Panc1 (cell line): ENCODE results near the gene STEAP2. TPM values are rescaled to one million over a fixed set of nuclear protein-coding genes. Genes with fewer than 3 reads are reported as not detected.

Experiments
- ATAC-seq: fragments of 200-7000 bp; cut with Tn5 transposase; 2 replicates; pipeline ENCODE4 v1.9.1; 2020; ENCODE audit warnings: mild to moderate bottlenecking, moderate library complexity
- BruUV-seq: library from RNA; stranded (reverse); fragments of 400-500 nt; replicated peaks from 2 replicates; lab custom pipeline; 2021; lab: Mats Ljungman, UMichigan
- CTCF ChIA-PET: fragments of 300-600 bp; sonication (Branson Sonifier 250); formaldehyde crosslinking; loops from one replicate; lab custom pipeline; 2022; ENCODE audit warnings: antibody characterized with exemption; lab: Charles Lee
- POLR2A ChIA-PET: fragments of 300-600 bp; sonication (Branson Sonifier 250); formaldehyde crosslinking; loops from one replicate; lab custom pipeline; 2022; ENCODE audit warnings: antibody characterized with exemption; lab: Charles Lee
- DNase-seq: peaks from one replicate; pipeline ENCODE4 v3.0.0-alpha.2; 2010; ENCODE audit warnings: low read depth, low spot score
- H3K27ac ChIP-seq: 2 replicates; pipeline ENCODE4 v1.5.1; 2011; ENCODE audit warnings: mild to moderate bottlenecking, low read length, inconsistent platforms
- H3K27me3 ChIP-seq: fragments of 200-500 bp; sonication (Bioruptor generic); 2 replicates; pipeline ENCODE4 v1.6.0; 2014; ENCODE audit warnings: low read length, inconsistent platforms; ENCODE audit not compliant: control insufficient read depth, insufficient read depth
- H3K36me3 ChIP-seq: fragments of 200-500 bp; sonication (Bioruptor generic); 2 replicates; pipeline ENCODE4 v1.5.1; 2014; ENCODE audit warnings: inconsistent platforms, mild to moderate bottlenecking, low read length, moderate library complexity; ENCODE audit not compliant: control insufficient read depth, insufficient read depth
- H3K4me1 ChIP-seq: 2 replicates; pipeline ENCODE4 v1.5.1; 2011; ENCODE audit warnings: inconsistent platforms, mild to moderate bottlenecking, low read length, moderate library complexity; ENCODE audit not compliant: control insufficient read depth, insufficient read depth
- H3K4me3 ChIP-seq, 2 experiments: 2 replicates each; pipeline ENCODE4 v1.5.1; 2011 to 2012; ENCODE audit warnings: low read depth in 2 of 2, low read length in 2 of 2, mild to moderate bottlenecking in 2 of 2, inconsistent platforms in 1 of 2, moderate library complexity in 1 of 2
- H3K9me3 ChIP-seq: fragments of 200-500 bp; sonication (Bioruptor generic); 2 replicates; pipeline ENCODE4 v1.5.1; 2014; ENCODE audit warnings: low read depth, mild to moderate bottlenecking, inconsistent platforms, low read length, moderate library complexity; ENCODE audit not compliant: control insufficient read depth, insufficient read depth
- POLR2AphosphoS5 ChIP-seq: IDR thresholded peaks from 2 replicates; pipeline ENCODE4 v1.6.1; 2012; ENCODE audit warnings: mild to moderate bottlenecking, low read depth, low read length, moderate library complexity
- SIN3A ChIP-seq: IDR thresholded peaks from 2 replicates; pipeline ENCODE4 v1.6.1; 2012; ENCODE audit warnings: low read depth, mild to moderate bottlenecking, low read length, moderate library complexity, borderline replicate concordance; ENCODE audit not compliant: insufficient read depth
- TCF7L2 ChIP-seq: IDR thresholded peaks from 2 replicates; pipeline ENCODE4 v1.6.1; 2011; ENCODE audit warnings: mild to moderate bottlenecking, low read depth, low read length, inconsistent platforms
- in situ Hi-C: cut with HindIII; loops from 2 replicates; pipeline ENCODE4 v1.10.0; 2016; ENCODE audit warnings: low sequenced_read_pairs, low pct_unique_long_range_greater_than_20kb
- intact Hi-C: fragments of 100-400 bp; cut with micrococcal nuclease; formaldehyde crosslinking; loops from one replicate; pipeline ENCODE4 v1.10.0; 2022; ENCODE audit not compliant: unreplicated experiment
- total RNA-seq: library from RNA; stranded (reverse); gene quantifications from one replicate; pipeline ENCODE4 v1.2.1, GENCODE V29; 2021; ENCODE audit not compliant: unreplicated experiment
- TF ChIP-seq, protein P1 (sequence below), 2 experiments: IDR thresholded peaks; 2 replicates each; pipeline ENCODE4 v1.6.1; 2011 to 2012; ENCODE audit warnings: low read depth in 2 of 2, control low read depth in 1 of 2, low read length in 1 of 2, mild to moderate bottlenecking in 1 of 2, moderate library complexity in 1 of 2; ENCODE audit not compliant: insufficient read depth in 1 of 2
- TF ChIP-seq, protein P2 (sequence below): fragments of 450-650 bp; IDR thresholded peaks from 2 replicates; pipeline ENCODE4 v1.5.1; 2017; ENCODE audit warnings: mild to moderate bottlenecking

The STEAP2 gene
- total RNA-seq, 1 experiment from 2014 or later = 4.1 TPM

- DNase-seq (no peak), ATAC-seq (no peak)
- in situ Hi-C loops = no loop called here
- no peak overlapping the region for H3K4me3 ChIP-seq
- H3K9me3 ChIP-seq = no peaks in the 10 kb centered on the region
- intact Hi-C loops = no loop called here
- no peak overlapping the region for H3K27ac ChIP-seq
- no peaks in the 10 kb centered on the region; the same call in 1 of the 2 replicates for H3K36me3 ChIP-seq
- peaks cover 18% of the 10 kb centered on the region for H3K4me1 ChIP-seq
- TF ChIP-seq SIN3A = no peak
- TF ChIP-seq, protein P1, sequence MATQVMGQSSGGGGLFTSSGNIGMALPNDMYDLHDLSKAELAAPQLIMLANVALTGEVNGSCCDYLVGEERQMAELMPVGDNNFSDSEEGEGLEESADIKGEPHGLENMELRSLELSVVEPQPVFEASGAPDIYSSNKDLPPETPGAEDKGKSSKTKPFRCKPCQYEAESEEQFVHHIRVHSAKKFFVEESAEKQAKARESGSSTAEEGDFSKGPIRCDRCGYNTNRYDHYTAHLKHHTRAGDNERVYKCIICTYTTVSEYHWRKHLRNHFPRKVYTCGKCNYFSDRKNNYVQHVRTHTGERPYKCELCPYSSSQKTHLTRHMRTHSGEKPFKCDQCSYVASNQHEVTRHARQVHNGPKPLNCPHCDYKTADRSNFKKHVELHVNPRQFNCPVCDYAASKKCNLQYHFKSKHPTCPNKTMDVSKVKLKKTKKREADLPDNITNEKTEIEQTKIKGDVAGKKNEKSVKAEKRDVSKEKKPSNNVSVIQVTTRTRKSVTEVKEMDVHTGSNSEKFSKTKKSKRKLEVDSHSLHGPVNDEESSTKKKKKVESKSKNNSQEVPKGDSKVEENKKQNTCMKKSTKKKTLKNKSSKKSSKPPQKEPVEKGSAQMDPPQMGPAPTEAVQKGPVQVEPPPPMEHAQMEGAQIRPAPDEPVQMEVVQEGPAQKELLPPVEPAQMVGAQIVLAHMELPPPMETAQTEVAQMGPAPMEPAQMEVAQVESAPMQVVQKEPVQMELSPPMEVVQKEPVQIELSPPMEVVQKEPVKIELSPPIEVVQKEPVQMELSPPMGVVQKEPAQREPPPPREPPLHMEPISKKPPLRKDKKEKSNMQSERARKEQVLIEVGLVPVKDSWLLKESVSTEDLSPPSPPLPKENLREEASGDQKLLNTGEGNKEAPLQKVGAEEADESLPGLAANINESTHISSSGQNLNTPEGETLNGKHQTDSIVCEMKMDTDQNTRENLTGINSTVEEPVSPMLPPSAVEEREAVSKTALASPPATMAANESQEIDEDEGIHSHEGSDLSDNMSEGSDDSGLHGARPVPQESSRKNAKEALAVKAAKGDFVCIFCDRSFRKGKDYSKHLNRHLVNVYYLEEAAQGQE (IDR thresholded peaks at IDR 0.05; ENCODE audit: insufficient read depth in 1 of 2, low read depth in 2 of 2, low read length in 1 of 2) = no peak
- TF ChIP-seq TCF7L2 = no peak
- TF ChIP-seq, protein P2, sequence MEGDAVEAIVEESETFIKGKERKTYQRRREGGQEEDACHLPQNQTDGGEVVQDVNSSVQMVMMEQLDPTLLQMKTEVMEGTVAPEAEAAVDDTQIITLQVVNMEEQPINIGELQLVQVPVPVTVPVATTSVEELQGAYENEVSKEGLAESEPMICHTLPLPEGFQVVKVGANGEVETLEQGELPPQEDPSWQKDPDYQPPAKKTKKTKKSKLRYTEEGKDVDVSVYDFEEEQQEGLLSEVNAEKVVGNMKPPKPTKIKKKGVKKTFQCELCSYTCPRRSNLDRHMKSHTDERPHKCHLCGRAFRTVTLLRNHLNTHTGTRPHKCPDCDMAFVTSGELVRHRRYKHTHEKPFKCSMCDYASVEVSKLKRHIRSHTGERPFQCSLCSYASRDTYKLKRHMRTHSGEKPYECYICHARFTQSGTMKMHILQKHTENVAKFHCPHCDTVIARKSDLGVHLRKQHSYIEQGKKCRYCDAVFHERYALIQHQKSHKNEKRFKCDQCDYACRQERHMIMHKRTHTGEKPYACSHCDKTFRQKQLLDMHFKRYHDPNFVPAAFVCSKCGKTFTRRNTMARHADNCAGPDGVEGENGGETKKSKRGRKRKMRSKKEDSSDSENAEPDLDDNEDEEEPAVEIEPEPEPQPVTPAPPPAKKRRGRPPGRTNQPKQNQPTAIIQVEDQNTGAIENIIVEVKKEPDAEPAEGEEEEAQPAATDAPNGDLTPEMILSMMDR = no peak
- TF ChIP-seq POLR2AphosphoS5 = no peak
- ChIA-PET CTCF (no interaction called here), POLR2A (no interaction called here)
- BruUV-seq = no TSS peak
- H3K27me3 ChIP-seq = no peaks in the 10 kb centered on the region
Observed at GRCh38 chr7:90242369-90243168, 31.0 kb downstream of the STEAP2 start.

- ChIA-PET CTCF (no interaction called here), POLR2A (interaction anchor here (0.6 kb wide), 1 partner anchor 329 kb away, joined by 3 read pairs; no protein-coding TSS in a partner anchor)
- Histone ChIP-seq H3K27ac (no peak overlapping the region), H3K27me3 (no peaks in the 10 kb centered on the region), H3K9me3 (no peaks in the 10 kb centered on the region), H3K4me1 (peaks cover 18% of the 10 kb centered on the region), H3K36me3 (no peaks in the 10 kb centered on the region; the same call in 1 of the 2 replicates), H3K4me3 (no peak overlapping the region)
- intact Hi-C loops = no loop called here
- in situ Hi-C loops = no loop called here
- DNase-seq (no peak), ATAC-seq (no peak)
- BruUV-seq = no TSS peak
- TF ChIP-seq POLR2AphosphoS5 (no peak), TCF7L2 (no peak), SIN3A (no peak)
- TF ChIP-seq, protein P1 (IDR thresholded peaks at IDR 0.05; ENCODE audit: insufficient read depth in 1 of 2, low read depth in 2 of 2, low read length in 1 of 2) = no peak
- TF ChIP-seq, protein P2 = no peak
Observed at GRCh38 chr7:90243556-90243955, 32.0 kb downstream of the STEAP2 start.
